ENCODE measurements around the gene SMIM44.

GRCh38 chr19:3522421-3523360 is 39.5 kb upstream of the SMIM44 start:
- TF ChIP-seq CTCF (conservative IDR thresholded peaks at IDR 0.05 in 1 of 2, IDR thresholded peaks at IDR 0.05 in 1 of 2; ENCODE audit: low read depth in 1 of 2, low read length in 2 of 2) (no peak), EZH2 (IDR thresholded peaks at IDR 0.05; ENCODE audit: low read length, missing control alignments) (no peak)
